Activated CD4-positive, alpha-beta T cell treated with anti-CD3 and anti-CD28 coated beads for 1 hour (primary cell): Measurements from ENCODE around the gene OARD1.

Experiments used
- DNase-seq: peaks from one replicate; pipeline ENCODE4 v3.0.0-alpha.2; 2020

OARD1 gene

DNA sequence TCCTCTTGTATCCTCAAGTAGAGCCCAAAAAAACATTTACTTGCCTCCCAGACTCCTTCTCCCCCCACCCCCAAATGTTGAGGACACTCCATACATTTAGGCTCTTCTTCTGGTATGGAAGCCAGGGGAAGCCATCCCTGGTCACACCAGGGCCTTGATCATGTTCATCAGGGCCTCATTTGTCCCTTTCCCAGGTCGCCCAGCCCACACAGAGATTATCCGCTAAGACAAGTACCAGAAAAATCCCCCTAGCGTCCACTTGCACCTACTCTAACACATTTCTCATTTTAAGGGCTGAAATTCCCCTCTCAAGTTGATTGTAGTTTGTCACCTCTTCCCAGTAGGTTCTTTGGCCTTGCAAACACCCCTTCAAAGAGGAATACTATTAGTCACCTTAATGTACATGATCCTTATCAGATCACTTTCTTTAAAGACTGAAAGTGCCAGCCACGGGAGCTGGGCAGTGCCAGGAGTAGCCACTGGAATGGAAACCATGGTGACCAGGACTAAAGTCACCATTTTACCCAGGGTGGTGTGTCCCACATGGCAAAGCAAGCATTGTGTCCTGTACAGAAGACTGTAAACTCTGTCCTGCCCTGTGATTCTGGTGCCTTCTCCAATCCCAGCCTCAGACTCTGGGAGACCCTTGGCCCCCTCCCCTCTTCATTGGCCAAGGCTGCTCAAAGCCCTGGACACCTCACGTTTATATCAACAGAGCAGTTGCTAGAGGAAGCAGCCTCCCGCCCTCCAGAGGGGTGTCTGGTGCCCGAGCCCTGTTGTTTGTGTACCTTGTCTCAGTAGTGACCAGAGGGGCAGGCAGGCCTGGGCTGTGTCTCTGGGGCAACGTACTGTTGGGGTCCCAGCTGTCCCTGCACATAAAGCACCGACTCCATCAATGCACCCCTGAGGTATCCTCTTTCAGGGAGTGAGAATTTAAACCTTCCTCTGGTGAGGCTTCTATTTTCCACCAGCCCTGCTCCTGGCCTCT lies 24.1 kb downstream of the OARD1 start:
- no peak for DNase-seq

DNA sequence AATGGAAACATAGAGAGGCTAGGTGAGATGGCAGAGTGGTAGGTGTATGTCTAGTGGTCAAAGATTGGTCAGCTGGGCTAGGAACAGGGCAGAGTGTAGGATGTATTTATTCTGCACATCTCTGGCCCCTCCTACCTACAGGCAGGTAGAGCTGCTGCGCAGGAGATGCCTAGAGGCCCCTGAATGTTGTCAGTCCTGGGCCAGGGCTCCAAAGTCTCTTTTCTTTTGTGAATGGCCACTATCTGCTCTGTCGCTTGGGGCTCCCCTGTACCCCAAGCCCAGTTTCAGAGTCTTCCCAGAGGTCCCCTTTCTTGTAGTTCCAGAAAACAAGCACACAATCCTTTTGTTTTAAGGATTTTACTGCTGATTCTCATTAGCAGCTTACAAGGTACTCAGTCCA lies 24.9 kb downstream of the OARD1 start:
- no peak for DNase-seq

DNA sequence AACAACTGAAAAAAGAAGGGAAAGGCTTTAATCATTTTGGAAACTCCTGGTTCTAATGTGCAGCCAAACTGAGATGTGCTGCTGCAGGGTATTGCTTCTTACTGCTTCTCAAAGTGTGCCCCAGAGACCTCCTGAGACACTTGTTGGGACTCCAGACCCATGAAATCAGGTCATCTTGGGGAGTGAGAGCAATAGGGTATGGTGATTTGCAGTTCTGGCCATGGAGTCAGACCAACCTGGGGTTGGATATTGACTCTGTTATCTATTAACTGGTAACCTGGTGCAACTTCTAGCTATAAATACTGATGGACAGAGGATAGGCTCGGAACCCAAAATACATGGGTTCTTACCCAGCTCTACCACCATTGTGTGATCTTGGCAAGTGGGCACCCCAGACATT lies 26.1 kb downstream of the OARD1 start:
- DNase-seq: no peak

DNA sequence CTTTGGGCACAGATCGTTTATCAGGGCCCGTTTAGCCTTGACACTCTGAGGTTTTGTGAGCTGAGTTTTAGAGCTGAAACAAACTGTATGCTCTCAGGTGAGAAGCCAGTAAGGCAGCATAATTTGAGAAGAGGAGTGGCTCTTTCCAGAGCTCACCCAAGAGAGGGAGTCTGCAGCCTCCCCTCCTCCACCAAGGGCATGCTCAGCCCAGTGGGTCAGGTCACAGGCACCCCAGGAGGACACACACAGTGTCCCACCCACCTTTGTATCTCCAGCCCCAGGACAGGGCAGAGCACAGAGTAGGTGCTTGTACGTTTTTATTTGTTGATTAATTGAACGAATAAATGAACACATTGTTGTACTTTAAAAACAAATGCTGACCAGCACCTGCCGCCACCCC lies 26.5 kb downstream of the OARD1 start:
- DNase-seq: no peak

DNA sequence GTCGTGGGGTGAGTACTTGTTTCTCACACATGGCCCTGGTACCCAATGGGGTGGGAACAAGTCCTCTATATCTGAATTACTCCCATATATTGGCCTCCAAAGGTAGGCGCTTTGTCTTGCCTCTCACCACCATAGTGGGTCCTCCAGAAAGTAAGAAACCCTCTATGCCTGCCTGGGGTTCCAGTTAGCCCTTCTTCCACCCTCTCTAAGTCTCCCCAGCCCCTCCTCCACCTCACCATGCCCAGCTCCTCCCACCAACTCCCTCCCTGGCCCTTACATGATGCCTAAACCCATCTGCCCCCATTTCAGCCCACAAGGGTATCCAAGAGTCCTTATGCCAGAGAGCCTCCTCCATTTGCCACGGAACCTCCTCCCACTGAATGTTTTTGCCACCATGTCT lies 29.0 kb downstream of the OARD1 start:
- no peak for DNase-seq

DNA sequence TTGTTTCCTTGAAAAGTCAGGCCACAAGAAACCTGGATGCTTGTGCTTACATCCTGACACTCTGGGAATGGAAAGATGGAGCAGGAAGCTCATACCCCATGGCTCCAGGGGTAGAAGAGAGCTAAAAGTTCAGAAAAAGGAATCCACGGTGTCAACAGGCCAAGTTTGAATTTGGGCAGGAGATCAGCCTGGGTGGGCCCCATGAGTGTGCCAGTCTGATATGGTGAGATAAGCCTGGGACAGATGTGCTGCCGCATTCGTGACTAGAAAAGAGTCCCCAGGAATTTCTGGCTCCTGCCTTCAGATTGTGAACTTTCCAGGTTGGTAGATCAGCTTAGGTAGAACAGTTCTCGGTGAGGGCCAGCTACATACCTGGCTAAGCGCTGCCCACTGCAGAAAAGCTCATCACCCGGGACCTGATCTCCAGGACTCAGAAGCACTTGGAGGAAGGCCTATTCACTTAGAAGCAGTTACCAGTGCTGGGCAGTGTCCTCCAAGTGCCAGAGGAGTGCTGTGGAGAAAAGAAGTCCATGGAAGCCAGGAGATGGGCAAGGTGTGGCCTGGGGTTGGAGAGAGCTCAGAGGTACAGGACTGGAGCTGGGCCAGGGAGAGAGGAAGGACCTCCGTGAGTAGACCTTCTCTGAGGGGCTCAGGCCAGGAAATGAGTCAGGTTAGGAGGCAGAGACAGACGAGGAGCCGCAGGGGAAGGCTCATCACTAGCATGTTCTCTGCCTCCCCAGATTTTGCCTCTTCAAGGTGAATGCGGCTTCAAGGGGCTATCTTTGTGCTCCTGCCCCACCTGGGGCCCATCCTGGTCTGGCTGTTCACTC lies 29.7 kb downstream of the OARD1 start, which contains the start of gene TSPO2:
TSS of gene TSPO2 (plus strand) at position 242 of the 830 bp plus-strand sequence. CDS start at position 761, 519 bp downstream.
- DNase-seq: no peak

DNA sequence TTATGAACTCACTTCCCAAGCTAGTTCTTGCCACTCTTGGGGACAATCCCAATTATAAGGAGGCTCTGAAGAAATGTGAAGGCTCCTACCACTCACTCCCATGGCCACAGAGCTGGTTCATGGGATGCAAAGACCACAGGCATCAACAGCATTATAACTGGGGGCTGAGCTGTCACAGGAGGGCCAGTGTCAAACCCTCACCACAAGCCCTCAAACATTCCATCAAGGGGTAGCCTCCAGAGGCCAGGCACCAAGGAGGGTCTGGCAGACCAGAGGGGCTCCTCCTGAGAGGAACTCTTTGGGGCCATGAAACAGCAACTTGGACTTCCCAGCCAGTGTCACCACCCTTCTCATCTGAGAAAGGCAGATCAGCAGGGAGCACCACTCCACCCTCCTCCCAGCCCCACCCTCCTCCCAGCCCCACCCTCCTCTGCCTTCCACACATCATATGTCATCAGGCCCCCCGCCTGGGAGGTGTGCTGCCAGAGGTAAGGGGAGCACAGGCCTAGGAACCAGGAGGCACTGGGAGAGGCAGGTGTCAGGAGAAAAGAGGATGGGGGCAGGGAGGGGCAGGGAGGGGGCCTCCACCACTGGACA lies 31.1 kb downstream of the OARD1 start:
- DNase-seq: no peak

DNA sequence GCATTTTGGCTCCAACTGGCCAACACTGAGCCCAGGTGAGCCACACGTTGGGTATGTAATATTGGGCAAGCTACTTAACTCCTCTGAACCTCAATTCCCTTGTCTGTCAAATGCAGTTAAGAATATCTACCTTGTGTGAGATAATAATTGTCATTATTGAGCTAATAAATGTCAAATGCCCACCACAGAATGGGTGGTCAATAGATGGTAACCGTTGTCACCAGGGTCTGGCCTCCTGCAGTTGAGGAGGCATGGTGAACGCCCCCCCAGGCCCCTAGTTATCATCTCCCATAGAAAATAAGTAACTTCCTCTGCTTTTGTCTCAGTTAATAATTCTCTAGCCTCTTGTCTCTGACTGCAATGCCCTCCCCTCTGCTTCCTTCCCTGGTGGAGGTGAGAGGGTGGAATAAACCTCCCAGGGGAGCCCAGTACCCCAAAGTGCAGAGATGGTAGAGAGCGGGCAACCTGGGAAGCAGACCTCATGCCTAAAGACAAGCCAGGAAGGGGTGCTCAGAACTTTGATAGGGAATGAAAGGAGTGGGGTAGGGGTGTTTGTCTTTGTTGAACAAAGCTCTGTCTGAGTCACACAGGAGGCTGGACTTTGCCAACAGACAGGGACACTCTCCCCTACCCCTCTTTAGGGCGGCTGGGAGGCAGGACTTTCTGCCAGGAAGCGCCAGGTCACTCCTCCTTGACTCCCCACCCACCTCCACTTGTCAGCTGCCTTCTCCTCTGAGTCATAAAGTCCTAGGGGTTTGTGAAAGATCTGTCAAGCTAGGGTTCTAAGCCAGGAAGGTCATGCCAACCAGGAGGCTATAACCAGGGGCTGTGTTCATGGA lies 31.8 kb downstream of the OARD1 start:
- no peak for DNase-seq

DNA sequence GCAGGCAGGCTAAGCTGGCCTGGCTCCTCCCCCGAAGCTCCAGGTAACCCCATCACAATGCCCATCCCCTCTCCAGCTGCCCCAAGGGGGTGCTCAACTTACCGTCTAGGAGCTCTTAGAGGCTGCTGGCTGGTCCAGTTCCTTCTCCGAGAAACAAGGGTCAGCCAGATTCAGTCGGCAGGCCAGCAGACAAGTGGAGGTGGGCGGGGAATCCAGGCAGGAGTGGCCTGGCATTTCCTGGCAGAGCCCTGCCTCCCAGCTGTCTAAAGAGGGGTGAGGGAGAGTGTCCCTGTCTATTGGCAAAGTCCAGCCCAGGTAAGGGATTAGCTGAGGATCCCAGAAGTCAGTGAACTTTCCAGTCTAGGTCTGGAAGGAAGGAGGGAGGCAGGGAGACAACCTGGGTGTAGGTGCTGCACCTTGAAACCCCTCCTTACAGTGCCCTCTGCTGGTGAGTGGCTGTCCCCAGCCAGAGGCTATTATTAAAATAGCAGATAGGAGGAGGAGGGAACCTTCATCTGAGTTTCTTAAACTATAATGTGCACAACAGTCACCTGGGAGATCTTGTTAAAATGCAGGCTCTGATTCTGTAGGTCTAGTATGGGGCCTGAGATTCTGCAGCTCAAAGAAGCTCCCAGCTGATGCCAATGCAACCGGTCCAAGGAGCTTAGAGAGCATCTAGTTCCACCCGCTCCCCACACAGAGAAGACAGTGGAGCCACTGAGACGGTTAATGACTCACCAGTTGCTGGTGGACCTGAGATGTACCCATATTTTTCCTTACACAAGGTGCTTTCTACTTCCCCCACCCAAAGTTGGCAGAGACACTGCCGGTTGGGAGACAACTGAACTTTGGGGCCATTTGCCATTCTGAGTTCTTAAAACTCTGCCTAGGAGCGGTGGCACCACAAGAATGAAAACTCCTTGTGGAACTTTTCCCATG lies 32.8 kb downstream of the OARD1 start, which contains the start of gene UNC5CL:
TSS of gene UNC5CL (minus strand) at position 162 of the 939 bp plus-strand sequence. CDS start 4,147 bp downstream, outside the sequence.
- DNase-seq: peak; percentile 27

DNA sequence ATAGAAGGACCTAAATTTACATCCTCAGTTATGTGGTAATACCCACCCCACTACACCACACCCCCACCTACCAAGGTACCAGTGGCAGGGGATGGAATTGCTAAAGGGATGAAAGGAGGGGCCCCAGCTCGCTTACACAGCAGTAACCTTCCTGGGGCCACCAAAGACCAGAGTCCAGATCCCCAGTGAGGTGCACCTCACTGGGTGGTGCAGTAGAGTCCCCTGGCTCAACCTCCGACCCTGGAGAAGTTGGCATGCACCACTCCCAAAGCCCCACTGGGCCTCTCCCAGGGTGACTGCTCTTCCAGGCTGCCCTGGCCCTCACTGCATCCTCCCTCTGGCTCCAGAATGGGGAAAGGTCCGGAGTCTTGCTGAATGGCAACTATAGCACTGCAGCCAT lies 34.0 kb downstream of the OARD1 start:
- DNase-seq: no peak

DNA sequence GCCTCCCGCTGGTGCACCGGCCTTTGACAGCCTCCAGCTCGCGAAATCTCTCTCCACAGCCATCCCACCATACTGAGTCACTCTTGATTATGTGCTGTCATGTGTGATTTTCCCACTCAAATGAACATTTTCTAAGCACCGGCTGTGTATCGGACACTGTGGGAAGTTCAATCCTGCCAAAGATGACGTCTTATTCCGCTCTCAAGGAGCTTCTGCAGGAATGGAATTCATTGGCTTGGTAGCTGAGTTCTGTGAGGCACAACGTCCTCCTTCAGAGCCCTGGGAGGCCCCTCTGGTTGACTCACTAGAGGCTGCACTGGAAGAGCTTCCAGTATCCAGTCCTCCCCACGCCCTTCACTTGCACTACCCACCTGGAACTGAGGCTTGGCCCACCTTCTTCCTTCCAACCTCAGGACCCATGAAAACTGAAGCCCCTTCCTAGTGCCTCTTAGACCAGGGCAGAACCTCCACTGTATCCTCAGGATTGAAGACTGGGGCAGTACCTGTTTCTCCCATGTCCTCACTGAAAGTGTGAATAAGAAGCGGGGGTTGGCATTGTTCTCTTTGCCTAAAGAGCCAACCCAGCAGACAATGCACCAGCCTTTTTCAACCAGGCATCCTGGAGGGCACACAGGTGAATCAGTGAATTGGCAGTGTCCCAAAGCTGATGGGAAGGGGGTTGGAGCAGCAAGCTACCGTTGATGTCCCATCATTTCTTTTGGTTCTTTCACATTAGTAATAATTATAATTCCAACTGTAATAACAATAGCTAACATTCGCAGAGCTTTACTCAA lies 34.9 kb downstream of the OARD1 start:
- DNase-seq: no peak

DNA sequence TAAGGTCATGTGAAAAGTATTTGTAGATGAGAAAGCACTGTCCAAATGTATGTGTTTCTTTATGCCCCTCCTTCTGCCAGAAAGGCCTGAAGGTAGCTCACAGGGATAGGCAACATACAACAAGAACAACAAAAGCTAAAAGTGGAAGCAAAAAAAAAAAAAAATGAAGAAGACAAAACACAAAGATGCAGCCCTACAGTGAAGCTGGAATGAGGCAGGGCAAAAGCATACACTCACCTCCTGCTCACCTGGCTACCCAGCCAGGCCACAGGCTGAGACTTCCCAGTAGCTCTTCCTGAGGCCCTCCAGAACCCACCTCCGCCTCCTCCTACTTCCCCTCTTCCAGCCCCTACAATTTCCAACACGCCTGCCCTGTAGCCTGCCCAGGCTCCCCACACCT lies 35.6 kb downstream of the OARD1 start:
- no peak for DNase-seq

DNA sequence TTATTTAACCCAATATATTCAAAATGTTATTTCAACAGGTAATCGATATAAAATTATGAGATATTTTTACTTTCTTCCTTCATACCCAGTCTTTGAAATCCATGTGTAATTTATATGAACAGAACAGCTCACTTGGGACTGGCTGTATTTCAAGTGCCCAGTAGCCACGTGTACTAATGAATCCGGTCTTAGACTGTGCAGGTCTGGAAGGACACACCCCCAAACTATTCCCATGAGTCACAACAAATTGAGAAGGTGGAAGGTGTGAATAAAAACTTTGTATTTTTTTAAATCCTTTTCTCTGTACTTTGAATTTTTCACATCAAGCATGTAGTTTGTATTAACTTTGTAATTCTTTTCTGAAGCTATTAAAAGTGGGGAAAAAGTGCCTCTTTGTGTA lies 36.0 kb downstream of the OARD1 start:
- DNase-seq: no peak

DNA sequence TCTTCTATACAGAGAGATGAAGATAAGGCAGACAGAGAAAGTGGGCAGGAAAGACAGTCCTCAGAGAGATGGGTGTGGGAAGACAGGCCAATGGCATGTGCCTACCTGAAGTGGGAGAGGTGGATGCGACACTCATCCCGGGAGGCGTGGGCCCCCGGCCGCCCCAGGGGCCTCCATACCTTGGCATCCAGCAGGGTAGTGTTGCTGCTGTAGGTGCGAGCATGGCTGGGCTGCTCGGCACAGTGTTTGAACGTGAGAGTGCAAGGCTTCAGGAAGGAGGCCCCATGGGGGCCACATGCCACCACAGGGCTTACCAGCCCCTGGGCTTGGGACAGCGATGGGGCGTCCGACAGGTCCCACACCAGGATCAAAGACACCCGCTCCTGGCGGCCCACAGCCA lies 38.4 kb downstream of the OARD1 start:
- DNase-seq: no peak

DNA sequence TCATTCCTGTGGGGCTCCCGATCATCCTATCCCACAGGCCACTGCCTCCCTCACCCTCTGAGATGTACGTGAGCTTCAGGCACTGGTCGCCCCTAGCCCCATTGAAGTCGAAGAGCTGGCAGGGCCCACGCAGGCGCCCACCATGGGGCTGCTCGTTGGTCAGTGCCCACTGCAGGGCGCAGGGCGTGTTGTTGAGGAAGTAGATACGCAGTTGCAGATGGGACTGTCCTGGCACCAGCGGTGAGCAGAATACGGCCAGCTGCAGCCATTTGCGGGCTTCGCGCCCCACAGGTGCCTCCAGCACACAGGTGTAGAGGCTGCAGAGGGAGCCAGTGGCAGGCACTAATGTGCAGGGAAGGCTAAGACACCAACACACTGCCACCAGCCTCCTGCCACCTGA lies 39.3 kb downstream of the OARD1 start:
- no peak for DNase-seq

DNA sequence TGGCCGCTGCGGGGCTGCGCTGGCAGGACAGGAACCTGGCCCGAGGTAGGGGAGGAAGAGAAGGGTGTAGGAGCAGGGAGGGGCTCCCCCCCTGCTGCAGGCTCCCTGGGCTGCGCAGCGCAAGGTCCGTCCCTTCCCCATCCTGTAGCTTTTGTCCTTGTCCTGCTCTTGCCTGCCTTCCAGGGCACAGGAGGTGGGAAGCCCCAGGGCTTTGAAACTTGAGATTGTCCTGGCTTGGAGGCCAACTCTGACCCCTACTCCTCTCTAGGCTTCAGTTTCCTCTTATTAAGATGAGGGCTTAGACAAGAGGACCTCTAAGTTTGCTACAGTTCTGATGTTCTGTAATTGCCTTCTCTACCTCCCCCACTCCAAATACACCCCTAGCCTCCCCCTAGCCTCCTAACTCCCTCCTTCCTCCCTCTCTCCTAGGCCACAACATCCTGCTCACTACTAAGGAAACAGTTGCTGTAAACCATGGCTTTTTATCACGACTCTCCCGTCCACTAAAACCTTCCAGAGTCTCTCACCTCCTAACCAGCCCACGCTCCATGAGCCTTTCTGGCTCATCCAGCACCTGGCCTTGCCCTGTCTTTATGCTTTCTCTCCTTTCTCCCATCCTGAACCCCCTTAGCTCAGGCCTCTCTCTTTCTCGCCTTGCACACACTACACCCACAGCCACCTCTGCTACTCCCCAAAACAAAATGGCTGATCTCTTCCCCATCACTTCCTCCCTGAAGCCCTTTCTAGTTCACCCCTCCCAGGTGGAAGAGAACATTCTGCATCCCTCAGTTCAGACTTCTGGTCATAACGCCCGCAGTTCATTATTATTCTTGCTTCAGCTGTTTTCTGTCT lies 43.4 kb downstream of the OARD1 start:
- no peak for DNase-seq

DNA sequence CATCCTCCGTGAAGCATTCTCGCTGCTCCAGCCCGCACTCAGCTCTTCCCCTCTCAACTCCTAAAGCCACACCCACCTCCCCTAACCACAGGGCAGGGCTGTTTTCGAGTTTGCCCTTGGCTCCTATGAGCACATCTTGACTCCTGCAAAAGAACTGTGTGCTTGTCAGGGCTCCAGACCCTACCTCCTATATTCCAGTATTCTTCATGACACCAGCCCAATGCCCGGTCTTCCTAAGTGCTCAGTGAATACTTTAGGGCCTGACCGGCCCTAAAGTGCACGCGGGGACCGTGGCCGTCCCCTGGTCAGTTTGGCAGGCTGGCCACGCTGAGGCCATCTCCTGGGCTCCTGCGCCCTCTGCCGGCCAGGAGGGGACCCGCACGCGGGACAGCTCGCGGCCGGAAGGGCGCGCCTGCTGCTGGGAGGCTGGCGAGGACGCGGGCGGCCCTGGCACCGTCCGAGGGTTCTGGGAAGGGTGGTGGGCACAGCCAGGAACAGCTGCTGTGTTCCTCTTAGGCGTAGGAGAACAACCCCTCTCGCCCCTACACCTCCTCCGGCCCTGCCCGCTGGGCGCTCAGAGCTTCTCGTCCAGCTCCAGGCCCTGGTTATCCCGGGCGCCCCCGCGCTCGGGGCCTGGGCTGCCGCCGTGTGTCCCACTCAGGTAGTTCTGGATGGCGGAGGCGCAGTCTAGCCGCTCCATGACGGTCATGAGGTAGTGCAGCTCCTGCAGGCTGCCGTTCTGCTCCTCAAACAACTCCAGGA lies 44.2 kb downstream of the OARD1 start:
- DNase-seq: peak; percentile 48

DNA sequence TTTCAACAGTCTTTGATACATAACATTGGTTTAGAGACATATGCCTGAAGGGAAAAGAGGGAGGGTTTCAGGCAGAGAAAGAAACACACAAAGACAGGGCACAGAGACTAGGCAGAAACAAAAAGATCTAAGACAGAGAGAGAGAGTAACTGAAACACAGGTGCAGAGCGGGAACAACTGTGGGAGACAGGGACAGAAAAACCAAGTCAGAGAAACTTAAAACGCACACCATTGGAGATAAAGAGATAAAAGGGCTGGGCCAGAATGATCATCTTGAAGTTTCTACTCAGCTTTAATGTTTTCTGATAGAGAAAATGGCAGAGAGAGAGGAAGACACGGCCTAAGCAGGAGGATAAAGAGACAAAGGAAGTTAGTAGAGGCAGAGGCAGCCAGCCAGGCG lies 44.9 kb downstream of the OARD1 start:
- DNase-seq: no peak
